ENCODE results near the gene MYBPH.

DNA sequence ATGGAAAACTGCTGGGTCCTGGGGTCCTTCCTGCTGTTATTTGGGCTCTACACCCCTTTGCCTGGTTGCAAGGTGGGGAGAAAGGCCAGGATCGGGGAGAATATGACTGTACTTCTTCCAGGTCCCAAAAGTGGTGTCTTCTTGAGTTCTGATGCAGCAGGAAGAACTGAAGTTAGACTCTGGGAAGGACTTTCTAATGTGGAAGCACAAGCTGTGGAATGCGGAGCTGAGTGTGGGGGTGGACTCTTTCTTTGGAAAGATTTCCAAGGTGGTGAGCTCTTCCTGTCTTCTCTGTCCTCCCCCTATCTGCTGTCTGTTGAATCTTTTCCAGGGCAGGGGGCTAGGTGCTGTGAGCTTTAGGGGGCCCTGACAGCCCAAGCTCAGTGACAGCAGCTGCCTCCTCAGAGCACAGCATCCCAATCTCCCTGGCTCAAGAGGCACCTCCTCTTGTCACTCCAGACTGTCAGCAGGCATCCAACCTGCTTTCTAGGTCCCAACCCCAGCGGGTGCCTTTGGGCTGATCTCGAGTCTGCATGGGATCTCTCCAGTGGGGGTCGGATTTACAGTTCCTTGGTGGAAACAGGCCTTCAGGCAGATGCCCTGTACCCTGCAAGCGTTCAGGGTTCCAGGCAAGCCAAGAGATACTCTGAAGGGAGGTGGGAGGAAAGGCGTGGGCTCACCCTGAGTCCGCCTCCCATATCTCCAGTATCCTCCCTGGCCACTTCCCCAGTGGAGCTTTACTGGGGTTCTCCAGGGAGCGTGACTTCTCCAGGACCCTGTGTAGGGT lies 24.9 kb downstream of the MYBPH start:
- TF ChIP-seq ARNTL (CRISPR knock-in tag; IDR thresholded peaks at IDR 0.05; ENCODE audit: borderline replicate concordance, low read depth) (no peak), RARB (CRISPR knock-in tag; IDR thresholded peaks at IDR 0.05) (no peak), ZC3H10 (CRISPR knock-in tag; IDR thresholded peaks at IDR 0.05) (no peak), ZFP30 (CRISPR knock-in tag; IDR thresholded peaks at IDR 0.05) (no peak)
- TF ChIP-seq, protein P1, sequence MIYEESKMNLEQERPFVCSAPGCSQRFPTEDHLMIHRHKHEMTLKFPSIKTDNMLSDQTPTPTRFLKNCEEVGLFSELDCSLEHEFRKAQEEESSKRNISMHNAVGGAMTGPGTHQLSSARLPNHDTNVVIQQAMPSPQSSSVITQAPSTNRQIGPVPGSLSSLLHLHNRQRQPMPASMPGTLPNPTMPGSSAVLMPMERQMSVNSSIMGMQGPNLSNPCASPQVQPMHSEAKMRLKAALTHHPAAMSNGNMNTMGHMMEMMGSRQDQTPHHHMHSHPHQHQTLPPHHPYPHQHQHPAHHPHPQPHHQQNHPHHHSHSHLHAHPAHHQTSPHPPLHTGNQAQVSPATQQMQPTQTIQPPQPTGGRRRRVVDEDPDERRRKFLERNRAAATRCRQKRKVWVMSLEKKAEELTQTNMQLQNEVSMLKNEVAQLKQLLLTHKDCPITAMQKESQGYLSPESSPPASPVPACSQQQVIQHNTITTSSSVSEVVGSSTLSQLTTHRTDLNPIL (CRISPR knock-in tag; IDR thresholded peaks at IDR 0.05; ENCODE audit: low read depth): no peak
- TF ChIP-seq, protein P2, sequence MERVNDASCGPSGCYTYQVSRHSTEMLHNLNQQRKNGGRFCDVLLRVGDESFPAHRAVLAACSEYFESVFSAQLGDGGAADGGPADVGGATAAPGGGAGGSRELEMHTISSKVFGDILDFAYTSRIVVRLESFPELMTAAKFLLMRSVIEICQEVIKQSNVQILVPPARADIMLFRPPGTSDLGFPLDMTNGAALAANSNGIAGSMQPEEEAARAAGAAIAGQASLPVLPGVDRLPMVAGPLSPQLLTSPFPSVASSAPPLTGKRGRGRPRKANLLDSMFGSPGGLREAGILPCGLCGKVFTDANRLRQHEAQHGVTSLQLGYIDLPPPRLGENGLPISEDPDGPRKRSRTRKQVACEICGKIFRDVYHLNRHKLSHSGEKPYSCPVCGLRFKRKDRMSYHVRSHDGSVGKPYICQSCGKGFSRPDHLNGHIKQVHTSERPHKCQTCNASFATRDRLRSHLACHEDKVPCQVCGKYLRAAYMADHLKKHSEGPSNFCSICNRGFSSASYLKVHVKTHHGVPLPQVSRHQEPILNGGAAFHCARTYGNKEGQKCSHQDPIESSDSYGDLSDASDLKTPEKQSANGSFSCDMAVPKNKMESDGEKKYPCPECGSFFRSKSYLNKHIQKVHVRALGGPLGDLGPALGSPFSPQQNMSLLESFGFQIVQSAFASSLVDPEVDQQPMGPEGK (CRISPR knock-in tag; IDR thresholded peaks at IDR 0.05; ENCODE audit: borderline replicate concordance): no peak
